ENCODE measurements around the gene ITGA2. TPM values are rescaled to one million over a fixed set of nuclear protein-coding genes. Genes with fewer than 3 reads are reported as not detected.

The ITGA2 gene
- total RNA-seq, 4 donors from 2014 or later = 5.0 to 22.5 (median 17.4) TPM

DNA sequence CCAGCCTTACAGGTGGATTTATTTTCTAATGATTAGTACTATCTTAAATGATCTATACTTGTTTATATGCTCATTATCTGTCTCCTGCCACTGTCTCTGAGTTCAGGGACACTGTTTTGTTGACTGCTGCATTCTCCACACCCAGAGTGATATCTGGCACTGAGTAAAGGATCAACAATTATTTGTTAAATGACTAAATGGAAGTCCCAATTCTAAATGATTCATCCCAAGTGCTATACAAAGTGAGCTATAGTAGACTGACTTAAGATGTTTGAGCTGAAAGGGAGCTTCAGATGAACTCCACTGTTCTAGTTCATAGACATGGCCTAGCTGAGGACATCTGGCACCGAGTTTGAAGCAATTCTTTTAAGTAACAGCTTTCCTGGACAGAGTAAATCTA, 40.5 kb downstream of the ITGA2 start:
- TF ChIP-seq, protein P1, sequence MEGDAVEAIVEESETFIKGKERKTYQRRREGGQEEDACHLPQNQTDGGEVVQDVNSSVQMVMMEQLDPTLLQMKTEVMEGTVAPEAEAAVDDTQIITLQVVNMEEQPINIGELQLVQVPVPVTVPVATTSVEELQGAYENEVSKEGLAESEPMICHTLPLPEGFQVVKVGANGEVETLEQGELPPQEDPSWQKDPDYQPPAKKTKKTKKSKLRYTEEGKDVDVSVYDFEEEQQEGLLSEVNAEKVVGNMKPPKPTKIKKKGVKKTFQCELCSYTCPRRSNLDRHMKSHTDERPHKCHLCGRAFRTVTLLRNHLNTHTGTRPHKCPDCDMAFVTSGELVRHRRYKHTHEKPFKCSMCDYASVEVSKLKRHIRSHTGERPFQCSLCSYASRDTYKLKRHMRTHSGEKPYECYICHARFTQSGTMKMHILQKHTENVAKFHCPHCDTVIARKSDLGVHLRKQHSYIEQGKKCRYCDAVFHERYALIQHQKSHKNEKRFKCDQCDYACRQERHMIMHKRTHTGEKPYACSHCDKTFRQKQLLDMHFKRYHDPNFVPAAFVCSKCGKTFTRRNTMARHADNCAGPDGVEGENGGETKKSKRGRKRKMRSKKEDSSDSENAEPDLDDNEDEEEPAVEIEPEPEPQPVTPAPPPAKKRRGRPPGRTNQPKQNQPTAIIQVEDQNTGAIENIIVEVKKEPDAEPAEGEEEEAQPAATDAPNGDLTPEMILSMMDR (IDR thresholded peaks at IDR 0.05) = no peak
- no peak for DNase-seq
- Histone ChIP-seq H3K9me3 (no peaks in the 10 kb centered on the region), H3K27me3 (no peaks in the 10 kb centered on the region), H3K27ac (peak overlapping the region in 2 of 4 donors; percentile 36 to 76), H3K36me3 (no peaks in the 10 kb centered on the region), H3K4me1 (peaks cover 0 to 27% (median 0%) of the 10 kb centered on the region in 4 donors), H3K4me3 (no peak overlapping the region)

GRCh38 chr5:53030893-53031292, 41.7 kb downstream of the ITGA2 start:
- Histone ChIP-seq H3K4me1 (peaks cover 0 to 27% (median 0%) of the 10 kb centered on the region in 4 donors), H3K4me3 (no peak overlapping the region), H3K27ac (peak overlapping the region in 3 of 4 donors; percentile 36 to 76 (median 45)), H3K9me3 (no peaks in the 10 kb centered on the region), H3K27me3 (no peaks in the 10 kb centered on the region), H3K36me3 (no peaks in the 10 kb centered on the region)
- peak in 1 of 3 donors; percentile 50 for DNase-seq
- TF ChIP-seq POLR2A (IDR thresholded peaks at IDR 0.05) = no peak
- TF ChIP-seq, protein P1 (IDR thresholded peaks at IDR 0.05) = no peak

GRCh38 chr5:53031695-53032096, 42.5 kb downstream of the ITGA2 start:
- no peak for DNase-seq
- Histone ChIP-seq H3K36me3 (no peaks in the 10 kb centered on the region), H3K4me3 (no peak overlapping the region), H3K27me3 (no peaks in the 10 kb centered on the region), H3K9me3 (no peaks in the 10 kb centered on the region), H3K27ac (peak overlapping the region; percentile 14 to 76 (median 40)), H3K4me1 (peaks cover 0 to 27% (median 0%) of the 10 kb centered on the region in 4 donors)
- TF ChIP-seq, protein P1 (IDR thresholded peaks at IDR 0.05) = no peak
- TF ChIP-seq POLR2A (IDR thresholded peaks at IDR 0.05) = no peak

- H3K4me1 ChIP-seq = peaks cover 0 to 28% (median 0%) of the 10 kb centered on the region in 4 donors
- TF ChIP-seq, protein P1 (IDR thresholded peaks at IDR 0.05) = peak in 1 of 6 experiments; percentile 9
- no peak for TF ChIP-seq POLR2A (IDR thresholded peaks at IDR 0.05)
- no peak for DNase-seq
- no peaks in the 10 kb centered on the region for H3K27me3 ChIP-seq
- peak overlapping the region in 2 of 4 donors; percentile 36 to 45 for H3K27ac ChIP-seq
- H3K9me3 ChIP-seq = no peaks in the 10 kb centered on the region
- H3K36me3 ChIP-seq = no peaks in the 10 kb centered on the region
- H3K4me3 ChIP-seq = no peak overlapping the region
Observed at GRCh38 chr5:53032188-53032587, 43.0 kb downstream of the ITGA2 start.

GRCh38 chr5:53034832-53035231, 45.7 kb downstream of the ITGA2 start:
- no peak for DNase-seq
- Histone ChIP-seq H3K9me3 (no peaks in the 10 kb centered on the region), H3K27me3 (no peaks in the 10 kb centered on the region), H3K27ac (no peak overlapping the region), H3K36me3 (no peaks in the 10 kb centered on the region), H3K4me1 (peaks cover 0 to 35% (median 0%) of the 10 kb centered on the region in 4 donors), H3K4me3 (no peak overlapping the region)
- no peak for TF ChIP-seq POLR2A (IDR thresholded peaks at IDR 0.05)
- TF ChIP-seq, protein P1 (IDR thresholded peaks at IDR 0.05) = no peak

Measured in Peyer's patch (tissue), 4 donors.